IPS-NIHi7 (cell line): ENCODE data around the gene RREB1.

ENCODE experiments used
- DNase-seq: peaks from one replicate; pipeline ENCODE4 v3.0.0; 2012; ENCODE audit warnings: mixed read lengths; ENCODE audit errors: extremely low spot score

RREB1 gene

DNA sequence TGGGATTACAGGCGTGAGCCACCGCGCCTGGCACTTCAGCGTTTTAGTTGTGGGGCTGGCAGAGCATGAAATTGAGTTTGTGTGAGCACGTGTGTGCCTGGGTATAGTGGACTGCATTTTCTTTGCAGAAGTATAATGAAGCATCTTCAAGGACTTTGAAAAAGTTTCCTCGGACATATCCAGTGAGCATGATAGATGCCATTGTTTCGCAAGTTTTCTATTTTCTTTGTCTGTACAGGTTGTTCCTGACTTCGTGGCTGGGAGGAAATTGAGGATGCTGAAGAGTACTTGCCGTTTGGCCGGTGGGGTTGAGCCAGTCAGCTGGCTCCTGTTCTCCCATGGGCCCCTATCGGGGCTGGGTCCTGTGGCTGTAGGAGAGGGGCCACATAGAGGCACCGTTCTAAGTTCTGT lies 55.9 kb downstream of the RREB1 start:
- no peak for DNase-seq

DNA sequence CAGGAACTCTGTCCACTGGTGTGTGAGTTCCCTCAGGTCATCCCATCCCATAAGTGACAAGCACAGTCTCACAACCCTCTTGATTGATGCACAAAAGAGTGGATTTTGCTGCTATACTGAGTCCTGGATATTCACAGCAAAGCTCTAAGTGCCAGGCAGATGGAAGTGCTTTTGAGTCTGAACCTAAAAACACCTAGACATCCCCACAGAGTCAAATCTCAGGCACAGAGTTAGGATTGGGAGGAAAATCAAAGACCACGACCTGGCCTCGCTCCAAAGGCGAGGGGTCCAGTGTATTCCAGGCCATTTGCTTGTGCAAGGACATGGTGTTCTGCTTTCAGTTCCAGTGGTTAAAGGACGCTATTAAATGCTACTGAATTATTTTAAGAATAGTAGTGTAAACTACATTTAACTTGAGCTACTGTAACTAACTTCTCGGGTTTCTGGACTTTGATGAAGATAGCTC lies 56.8 kb downstream of the RREB1 start:
- no peak for DNase-seq

DNA sequence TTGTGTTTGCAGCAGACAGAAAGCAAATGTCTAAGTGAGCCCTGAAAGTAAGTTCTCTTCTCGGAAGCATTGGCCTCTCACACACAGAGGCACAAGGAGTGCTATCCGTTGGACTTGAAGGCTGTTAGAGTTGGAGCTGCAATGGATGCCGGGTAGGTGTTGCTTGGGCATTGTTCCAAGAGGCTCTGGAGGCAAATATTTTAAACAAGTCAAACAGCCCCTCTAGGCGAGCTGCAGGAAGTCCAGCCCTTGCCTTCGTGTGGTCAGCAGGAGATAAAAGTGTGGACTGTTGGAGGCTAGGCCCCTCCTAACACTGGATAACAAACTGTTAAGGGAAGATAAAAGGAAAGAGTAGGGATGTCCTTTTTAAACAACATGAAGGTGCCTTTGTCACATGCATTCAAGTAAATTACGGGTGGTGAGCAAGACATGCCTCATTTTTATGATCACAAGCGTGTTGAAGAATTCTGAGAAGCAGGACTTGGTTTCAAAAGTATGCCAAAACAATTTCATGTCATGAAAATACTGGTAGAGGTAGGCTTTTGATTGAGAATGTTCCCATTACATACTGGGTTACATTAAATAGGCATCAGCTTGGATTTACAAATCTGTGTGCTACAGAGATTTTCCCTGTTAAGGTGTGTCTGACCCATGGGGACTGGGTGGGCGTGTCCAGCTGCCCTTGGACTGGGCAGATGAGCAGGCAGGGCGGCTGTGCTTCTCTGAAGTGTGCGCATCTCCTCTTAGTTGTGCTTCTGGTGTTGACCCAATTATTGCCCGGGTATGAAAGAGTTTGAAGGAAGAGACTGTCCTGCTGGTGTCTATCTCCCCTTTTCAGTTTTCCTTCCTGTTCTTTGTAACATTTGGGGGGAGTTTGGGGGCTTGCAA lies 57.5 kb downstream of the RREB1 start:
- no peak for DNase-seq

DNA sequence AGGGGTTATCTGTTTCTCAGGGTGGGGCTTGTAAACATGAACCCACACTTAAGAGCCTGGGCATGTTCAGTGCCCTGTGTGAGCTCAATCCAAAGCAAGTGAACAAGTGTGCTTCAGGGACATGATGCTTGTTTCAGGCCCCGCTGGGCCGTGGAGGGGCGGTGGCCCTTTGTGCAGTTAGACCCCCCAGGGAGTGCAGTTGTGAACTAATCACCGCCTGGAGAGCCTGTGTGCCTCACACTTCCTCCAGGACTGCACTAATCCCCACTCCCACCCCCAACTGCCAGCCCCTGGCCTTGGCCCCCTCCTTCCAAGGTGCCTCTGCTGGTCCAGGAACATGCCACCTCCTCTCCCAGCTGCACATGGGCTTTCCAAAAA lies 58.1 kb downstream of the RREB1 start:
- DNase-seq, result peak; percentile 43

DNA sequence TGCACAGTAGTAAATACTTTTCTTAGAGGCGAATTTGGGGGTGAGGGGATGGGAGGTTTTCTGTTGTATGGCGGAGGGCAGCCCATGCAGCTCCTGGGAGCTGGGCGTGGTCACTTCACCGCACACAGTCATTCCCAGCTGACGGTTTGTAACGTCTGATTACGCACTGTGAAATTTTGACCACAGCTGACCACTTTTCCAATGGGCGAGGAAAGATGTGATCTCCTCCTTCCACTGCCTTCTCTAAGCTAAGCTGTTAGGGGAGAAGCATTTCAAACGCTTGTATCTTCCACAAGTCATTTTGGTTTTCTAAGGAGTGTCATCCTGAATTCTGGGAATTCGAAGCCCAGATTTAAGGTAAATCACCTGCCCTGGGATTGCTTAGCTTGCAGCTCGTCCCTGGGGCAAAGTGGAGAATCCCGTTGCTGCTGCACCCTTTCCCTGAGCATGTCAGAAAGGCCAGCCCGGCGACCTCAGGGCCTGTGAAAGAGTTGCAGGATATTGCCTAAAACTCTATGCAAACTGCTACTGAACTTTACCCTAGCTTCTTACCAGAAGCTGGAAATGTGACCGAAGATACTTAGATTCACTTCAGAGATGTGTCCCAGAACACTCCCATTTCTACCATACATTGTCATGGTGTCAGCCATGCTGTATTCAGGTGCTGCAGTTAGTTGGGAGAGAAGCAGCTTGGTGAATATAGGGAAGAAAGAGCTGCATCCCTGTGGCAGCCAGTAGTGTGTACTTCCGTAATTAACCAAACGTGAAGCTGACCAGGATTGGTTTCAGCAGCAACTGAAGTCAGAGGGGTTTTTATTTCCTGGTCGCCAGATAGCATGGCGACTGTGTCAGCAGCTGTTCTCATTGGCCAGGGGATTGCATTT lies 58.9 kb downstream of the RREB1 start:
- no peak for DNase-seq

DNA sequence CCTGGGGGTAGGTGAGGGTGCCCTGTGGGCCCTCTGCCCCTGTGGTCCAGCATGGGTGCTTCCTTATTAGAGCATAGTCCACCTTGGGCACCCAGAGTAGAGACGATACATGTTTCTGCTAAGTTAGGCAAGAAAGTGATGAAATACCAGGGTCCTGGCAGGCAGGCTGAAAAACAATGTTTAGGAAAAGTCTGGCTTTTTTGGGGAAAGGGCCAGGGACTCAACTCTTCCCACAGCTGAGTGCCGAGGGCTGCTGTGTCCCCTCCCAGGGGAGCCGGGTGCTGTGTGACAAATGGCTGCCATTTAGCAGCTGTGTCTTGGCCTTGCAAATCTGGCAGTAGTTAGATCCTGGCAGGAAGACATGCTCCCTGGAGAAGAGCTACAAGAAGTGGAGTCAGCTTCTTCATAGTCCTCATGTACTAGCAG lies 61.5 kb downstream of the RREB1 start:
- no peak for DNase-seq

DNA sequence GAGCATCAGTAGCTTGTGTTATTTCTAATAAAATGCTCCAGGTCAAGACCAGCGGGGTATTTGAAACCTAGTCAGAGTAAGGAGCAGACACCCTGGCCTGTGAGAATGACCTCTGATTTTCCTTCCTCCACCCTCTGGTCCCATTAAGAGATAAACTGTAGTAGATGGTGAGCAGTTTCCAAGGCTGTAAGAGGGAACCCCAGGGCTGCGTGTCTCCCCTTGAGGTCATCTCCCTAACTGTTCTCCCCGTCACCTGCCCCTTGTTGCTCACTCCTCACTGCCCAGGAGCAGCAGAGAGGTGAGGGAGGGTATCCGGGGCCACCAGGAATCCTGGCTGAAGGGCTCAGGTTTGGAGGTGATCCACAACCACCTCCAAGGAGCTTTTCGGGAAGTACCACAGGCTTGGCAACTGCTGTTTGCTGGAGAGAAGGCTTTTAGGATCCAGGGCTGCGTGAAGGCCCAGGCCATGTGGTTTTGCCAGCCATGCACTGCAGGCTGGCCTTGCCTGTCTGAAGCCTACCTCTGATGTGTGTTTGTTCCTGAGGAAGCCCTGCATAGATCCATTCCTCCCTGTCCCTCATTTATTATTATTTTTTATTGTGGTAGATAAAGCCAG lies 62.5 kb downstream of the RREB1 start:
- DNase-seq, result no peak

DNA sequence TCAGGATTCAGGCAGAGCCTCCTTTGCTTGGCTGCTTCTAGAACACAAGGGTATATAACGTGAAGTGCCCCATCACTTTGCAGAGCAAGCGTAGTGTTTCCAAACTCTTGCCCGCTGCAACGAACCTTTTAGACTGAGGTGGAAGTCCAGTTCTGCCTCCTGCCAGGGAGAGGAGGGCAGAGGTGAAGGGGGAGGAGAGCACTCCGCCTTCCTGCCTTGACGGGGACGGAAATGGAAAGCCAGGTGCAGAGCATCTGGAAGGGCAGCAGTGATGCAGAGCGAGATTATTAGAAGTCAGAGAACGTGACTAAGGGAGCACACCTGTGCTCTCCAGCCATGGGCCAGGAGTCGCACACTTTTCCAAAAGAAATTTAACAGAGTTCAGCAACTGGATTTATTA lies 63.4 kb downstream of the RREB1 start:
- no peak for DNase-seq

DNA sequence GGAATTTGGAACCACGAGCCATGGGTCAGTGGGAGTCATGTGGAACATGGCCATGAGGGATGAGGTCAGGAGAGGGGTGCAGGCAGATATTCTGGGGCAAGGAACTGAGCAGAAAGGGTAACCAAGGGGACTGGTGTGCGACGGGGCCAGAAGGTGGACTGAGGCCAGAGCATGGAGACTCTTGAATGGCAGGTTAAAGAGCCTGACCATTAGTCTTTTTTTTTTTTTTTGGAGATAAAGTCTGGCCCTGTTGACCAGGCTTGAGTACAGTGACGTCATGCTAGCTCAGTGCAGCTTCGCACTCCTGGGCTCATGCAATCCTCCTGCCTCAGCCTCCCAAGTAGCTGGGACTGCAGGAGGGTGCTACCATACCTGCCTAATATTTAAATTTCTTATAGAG lies 64.0 kb downstream of the RREB1 start:
- no peak for DNase-seq

DNA sequence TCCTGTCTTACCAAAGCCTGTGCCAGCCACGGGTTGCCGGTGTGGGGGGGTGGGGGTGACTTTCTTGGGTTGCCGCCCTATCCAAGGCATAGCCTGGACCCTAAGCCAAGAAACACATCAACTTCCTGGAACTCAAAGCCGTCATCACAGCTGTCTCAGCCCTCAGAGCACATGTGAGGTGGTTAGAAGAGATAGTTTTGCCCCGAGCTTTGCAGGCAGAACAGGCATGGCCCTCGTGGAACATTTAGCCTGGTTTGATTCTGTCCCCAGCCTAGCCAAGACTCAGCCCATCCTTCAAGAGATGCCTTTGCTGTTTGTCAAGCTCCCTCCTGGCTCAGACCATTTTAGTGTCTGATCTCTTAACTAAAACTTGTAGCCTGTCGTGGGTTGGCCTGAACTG lies 64.9 kb downstream of the RREB1 start:
- no peak for DNase-seq

DNA sequence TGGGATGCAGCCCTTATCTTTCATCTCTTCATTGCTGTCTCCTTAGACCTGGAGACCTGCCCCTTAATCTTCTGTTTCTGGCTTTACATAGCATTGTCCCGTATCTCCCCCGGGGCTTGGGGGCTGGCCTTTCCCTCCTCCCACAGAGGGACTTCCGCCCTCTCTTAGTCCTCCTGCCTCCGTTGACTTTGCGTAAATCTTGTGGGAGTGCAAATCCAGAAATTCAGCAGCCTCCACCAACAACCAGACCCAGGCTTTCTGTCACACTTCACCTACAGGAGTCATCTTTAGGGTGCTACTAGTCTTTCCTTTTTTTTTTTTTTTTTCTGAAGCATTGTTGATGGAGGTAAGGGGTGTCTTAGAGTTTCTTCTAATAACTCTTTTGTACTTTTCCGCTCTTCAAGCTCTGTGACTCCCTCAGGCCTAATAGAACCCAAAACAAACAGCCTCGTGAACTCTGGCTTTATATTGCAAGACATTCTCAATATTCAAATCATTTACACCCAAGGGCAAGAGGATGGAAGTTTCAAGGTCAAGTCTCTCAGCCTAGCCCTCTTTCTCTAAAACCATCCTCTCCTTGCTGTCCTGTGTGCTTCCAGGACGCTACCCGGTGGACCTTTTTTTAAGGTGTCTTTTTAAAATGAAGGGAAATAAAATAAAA lies 66.2 kb downstream of the RREB1 start:
- peak; percentile 79 for DNase-seq

DNA sequence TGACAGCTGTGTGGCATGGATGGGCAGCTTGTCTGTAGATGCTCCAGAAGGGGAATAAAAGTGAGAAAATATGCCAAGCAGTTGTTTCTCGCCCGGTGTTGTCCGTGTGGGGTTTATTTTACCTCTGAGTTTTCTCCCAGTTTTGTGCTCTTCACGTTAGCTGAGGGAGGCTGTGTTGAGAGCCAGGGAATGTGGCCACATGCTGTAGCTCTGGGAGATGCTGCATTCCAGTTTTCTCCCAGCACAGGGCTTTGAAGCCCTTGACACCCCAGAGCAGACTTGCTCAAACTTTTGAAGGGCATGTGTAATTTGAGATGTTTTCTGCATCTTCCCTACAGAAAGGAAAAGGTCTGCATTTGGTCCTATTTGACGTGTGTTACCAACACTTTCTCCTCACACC lies 67.7 kb downstream of the RREB1 start:
- DNase-seq, result no peak

DNA sequence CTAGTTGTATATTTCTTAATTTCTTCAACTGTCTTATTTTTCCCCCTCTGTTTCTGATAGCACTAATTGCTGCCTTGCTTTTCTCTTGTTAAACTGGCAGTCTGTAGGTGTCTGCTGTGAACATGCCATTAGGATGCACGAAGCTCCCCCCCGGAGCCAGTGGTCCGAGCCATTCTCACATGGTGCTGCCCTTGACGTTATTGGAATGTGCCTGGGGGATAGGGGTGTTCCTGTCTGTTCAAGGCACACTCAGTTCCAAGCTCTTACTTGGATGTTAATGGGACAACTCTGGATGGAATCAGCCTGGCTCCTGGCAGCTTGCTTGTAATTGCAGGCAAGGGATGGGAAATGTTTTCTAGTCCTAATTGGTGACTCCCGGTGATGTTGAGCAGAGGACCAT lies 68.4 kb downstream of the RREB1 start:
- peak; percentile 48 for DNase-seq

DNA sequence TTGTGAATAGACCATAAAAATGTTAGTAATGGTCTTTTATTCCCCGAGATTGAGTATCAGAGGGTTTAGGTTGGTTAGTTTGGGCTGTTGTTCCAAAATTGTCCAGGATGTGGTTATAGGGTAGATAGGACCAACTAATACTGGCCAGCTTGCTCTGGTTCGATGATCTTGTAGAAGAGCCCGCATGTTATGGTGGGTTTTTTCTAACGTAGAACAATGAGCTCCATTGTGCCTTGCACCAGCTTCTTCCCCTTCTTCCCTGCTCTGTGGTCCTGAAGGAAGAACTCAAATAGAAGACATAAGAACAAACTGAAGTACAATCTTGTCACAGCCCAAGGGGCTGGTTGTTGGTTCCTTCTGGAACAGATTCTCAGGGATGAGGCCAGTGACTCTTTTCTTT lies 70.5 kb downstream of the RREB1 start:
- no peak for DNase-seq

DNA sequence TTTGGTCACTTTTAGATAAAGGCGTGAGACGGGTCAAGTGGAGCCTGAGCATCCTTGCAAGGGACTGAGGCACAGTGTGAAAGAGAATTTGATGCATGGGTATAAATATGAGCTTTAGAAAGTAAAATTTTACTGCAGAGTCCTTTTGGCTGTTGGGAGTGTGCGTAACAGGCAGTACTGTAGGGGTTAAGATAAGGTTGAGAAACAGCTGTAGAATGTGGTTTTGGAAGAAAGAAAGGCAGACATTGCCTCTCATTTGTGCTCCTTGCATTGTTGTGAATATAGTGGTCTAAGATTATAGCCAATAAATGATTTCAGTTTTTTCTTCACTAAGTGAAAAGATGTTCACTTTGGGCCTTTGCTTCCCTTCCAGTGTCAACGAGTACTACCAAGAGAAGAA lies 73.0 kb downstream of the RREB1 start:
- no peak for DNase-seq

DNA sequence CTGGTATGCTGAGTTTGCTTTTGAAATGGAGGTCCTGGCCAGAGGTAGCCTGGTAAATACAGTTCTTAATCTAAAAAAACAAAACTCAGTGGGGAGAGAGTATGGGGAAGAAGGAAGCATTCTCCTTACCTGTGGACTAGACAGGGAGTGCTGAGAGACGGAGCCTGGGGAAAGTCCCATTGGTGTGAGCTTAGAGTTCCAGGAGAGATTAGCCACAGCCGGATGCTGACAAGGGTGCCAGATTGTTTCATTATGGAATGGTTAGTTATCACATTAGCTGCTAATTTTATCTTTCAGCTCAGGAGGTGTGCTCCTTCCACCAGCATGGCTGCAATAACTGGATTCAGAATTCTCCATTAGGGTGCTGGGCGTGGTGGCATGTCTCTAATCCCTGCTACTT lies 75.9 kb downstream of the RREB1 start:
- DNase-seq, result no peak

DNA sequence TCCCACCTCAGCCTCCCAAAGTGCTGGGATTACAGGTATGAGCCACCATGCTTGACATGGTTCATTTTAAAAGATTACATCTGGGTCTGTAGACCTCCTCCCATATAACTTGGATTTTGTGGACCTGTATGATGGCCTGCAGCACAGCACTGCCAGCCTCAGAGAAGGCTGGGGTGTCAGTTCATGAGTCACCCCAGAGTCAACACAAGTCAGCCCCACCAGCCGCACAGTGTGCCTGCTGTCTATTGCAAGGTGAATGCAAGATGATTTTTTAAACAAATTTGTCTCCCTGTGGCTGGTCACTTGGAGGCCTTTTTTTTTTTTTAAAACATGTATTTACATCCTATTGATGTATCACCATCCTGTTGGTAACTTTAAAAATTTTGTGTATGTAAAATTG lies 76.7 kb downstream of the RREB1 start:
- no peak for DNase-seq

DNA sequence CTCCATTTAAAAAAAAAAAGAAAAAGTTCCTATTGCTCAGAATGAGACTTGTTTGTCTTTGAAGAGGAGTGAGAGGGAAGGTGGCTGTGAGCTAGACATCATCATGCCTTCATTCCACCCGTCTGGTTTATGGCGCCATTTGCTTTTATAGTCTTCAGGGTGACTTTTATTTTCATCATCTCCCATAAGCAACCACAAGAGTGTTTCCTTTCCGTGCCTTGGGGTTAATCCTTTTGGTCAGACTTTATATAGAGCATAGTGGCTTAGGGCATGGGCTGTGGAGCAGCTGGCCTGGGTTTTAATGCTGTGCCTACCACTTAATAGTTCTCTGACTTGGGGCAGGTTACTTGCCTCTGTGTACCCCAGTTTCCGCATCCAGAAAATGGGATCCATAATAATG lies 77.8 kb downstream of the RREB1 start:
- no peak for DNase-seq

DNA sequence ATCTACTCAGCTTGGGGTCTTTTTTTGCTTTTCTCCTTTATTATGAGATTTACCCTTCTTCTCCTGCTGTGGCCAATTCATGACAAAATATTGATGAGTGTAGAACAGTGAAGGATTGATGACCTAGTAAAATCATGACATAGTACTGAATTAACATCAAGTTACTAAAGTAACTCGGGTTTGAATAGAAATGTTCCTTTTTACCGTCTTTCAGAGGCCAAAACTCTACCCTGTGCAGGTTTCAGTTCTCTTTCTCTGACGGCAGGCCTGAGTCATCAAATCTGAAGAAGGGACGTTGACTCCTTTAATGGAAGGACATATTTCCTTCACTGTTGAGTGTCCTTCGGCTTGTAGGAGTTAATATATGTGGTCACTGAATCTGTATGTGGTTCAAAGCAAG lies 80.7 kb downstream of the RREB1 start:
- DNase-seq, result no peak

DNA sequence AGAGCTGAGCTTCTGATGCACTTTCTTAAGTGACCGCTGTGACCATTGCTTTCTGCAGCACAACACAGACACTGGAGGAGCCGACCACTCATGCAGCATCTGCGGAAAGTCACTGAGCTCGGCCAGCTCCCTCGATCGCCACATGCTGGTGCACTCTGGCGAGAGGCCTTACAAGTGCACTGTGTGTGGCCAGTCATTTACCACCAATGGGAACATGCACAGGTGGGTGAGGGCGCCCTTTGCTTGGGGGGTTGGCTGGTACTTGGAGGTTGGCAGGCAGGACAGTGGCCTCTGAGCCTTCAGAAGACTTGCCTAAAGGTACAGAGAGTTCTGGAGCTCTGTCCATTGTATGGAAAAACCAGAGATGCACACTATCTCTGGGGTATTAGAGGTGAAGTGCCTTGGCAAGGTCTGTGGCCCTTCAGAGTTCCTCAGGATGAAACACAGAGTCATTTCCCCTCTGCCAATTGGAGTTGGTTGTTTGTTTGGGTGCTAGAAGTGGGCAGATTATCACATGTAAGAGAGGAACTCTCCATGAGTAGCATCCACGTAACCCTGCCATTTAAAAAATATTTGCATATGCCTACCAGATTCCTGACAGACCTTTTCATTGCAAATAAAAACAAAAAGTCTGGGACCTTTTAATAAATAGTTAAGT lies 81.5 kb downstream of the RREB1 start:
- DNase-seq, result no peak

DNA sequence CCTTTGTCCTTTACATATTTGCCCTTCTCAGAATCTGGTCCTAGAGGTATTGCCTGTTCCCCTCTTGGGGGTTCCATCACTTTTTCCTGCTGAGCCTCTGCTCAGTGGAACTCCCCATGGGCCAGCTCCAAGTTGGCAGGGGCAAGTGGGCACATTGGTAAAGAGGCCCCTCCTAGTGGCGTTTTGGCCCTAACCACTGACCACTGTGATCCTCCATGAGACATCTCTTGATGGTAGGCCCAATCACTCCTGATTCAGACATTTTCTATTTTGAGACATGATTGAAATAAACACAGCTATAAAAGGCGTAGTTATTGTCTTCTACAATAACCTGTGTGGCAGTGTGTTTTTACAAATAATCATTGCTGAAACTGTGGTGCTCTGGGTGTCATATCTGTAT lies 83.0 kb downstream of the RREB1 start:
- DNase-seq, result no peak
